GM19463 (cell line): Measurements from ENCODE around the gene MMP25.
"Not testable (repeated sequence)": the region's sequence is repeated elsewhere in the genome, so short reads cannot be mapped to it uniquely, and the experiment has no call there.

Experiments used
- ATAC-seq: cut with Tn5 transposase; IDR thresholded peaks from one replicate; pipeline ENCODE4 v1.9.1; 2021; ENCODE audit warnings: mild to moderate bottlenecking, moderate library complexity; ENCODE audit not compliant: unreplicated experiment

Gene MMP25

GRCh38 chr16:3071655-3072054 lies 25.3 kb downstream of the MMP25 start:
- ATAC-seq, result no peak

- not testable (repeated sequence) for ATAC-seq
Measured at GRCh38 chr16:3072148-3072547, 25.8 kb downstream of the MMP25 start.

- ATAC-seq, result not testable (repeated sequence)
Measured at GRCh38 chr16:3072576-3073263, 26.4 kb downstream of the MMP25 start.

- ATAC-seq, result no peak
Measured at GRCh38 chr16:3073448-3073847, 27.1 kb downstream of the MMP25 start.

- peak; percentile 74 for ATAC-seq
Measured at GRCh38 chr16:3074860-3075522, 28.6 kb downstream of the MMP25 start.

GRCh38 chr16:3075523-3075915 lies 29.2 kb downstream of the MMP25 start:
- ATAC-seq, result no peak

- not testable (repeated sequence) for ATAC-seq
Measured at GRCh38 chr16:3075946-3076345, 29.6 kb downstream of the MMP25 start.

- ATAC-seq, result no peak
Measured at GRCh38 chr16:3076577-3076976, 30.2 kb downstream of the MMP25 start.

GRCh38 chr16:3080024-3080423 lies 33.7 kb downstream of the MMP25 start:
- ATAC-seq, result no peak

GRCh38 chr16:3081957-3082356 lies 35.6 kb downstream of the MMP25 start:
- not testable (repeated sequence) for ATAC-seq

- not testable (repeated sequence) for ATAC-seq
Measured at GRCh38 chr16:3083408-3083807, 37.0 kb downstream of the MMP25 start.

GRCh38 chr16:3084491-3084890 lies 38.1 kb downstream of the MMP25 start:
- no peak for ATAC-seq

GRCh38 chr16:3084969-3085670 lies 38.8 kb downstream of the MMP25 start:
- no peak for ATAC-seq

GRCh38 chr16:3085868-3086595 lies 39.7 kb downstream of the MMP25 start:
- no peak for ATAC-seq

GRCh38 chr16:3086596-3087242 lies 40.4 kb downstream of the MMP25 start:
- no peak for ATAC-seq

GRCh38 chr16:3087243-3088235 lies 41.2 kb downstream of the MMP25 start:
- no peak for ATAC-seq

GRCh38 chr16:3088450-3088849 lies 42.1 kb downstream of the MMP25 start:
- ATAC-seq, result no peak

- ATAC-seq, result no peak
Measured at GRCh38 chr16:3088925-3089716, 42.8 kb downstream of the MMP25 start.
